Measurements from ENCODE around the gene NFATC1.

DNA sequence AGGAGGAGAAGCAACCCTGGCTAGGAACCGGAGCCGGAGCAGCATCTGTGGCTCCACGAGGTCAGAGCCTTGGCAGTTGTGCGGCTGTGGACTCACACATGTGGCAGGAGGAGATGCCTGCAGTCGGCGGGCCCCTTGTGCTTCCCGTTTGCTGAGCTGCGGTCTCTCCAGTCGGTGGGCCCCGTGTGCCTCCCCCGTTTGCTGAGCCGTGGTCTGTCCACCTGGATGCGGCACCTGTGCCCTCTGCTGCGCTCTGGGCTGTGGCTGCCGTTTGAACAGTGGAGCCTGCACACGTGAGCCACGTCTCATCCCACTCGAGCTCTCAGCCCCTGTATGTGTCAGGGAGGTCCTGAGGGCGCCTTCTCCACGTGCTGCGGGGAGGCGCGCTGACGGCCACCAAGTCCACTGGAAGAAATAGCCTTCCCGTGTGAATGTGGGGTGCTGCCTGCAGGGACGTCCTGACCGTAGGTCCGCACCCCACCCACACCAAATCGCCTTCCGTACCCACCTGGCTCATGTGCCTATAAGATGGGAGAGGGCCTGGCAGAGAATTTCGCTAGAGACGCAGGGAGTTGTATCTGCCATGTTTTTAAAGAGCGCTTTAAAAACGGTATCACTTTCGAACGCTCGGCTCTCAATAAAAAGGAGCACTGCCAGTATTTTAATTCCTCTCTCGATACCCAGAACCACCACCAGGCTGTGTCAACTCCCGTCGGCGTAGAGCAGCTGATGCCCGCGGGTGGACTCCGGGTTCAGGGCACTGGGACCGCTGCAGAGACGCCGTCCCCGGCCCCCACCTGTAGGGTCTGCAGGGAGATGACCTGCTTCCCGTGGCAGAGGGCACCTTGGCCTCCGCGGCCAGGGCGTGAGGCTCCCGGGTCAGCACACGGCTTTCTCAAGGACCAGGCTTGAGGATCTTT, 117.0 kb downstream of the NFATC1 start:
- TF ChIP-seq, protein P1, sequence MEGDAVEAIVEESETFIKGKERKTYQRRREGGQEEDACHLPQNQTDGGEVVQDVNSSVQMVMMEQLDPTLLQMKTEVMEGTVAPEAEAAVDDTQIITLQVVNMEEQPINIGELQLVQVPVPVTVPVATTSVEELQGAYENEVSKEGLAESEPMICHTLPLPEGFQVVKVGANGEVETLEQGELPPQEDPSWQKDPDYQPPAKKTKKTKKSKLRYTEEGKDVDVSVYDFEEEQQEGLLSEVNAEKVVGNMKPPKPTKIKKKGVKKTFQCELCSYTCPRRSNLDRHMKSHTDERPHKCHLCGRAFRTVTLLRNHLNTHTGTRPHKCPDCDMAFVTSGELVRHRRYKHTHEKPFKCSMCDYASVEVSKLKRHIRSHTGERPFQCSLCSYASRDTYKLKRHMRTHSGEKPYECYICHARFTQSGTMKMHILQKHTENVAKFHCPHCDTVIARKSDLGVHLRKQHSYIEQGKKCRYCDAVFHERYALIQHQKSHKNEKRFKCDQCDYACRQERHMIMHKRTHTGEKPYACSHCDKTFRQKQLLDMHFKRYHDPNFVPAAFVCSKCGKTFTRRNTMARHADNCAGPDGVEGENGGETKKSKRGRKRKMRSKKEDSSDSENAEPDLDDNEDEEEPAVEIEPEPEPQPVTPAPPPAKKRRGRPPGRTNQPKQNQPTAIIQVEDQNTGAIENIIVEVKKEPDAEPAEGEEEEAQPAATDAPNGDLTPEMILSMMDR (conservative IDR thresholded peaks at IDR 0.05): no peak
- TF ChIP-seq ZFX (IDR thresholded peaks at IDR 0.05): no peak

All from C4-2B (cell line).